ENCODE results near the gene MYRIP.

DNA sequence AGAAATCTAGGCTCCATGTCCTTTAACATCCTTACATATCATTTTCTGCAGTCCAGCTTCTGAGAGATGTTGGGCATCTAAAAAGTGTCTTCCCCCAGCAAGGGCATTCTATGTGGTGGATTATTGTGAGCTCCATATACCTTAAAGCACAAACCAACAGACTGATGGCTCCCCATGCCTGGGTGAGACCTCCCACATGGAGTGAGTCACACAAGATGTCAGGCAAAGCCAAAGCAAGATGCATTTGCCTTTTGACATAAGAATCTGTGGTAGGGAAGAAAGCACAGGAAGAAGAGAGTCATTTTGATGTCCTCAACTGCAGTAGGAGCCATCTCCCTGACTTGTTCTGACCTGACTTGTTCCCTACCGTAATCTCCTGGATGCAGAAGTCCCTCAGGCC, 261.4 kb downstream of the MYRIP start:
- TF ChIP-seq, protein P1, sequence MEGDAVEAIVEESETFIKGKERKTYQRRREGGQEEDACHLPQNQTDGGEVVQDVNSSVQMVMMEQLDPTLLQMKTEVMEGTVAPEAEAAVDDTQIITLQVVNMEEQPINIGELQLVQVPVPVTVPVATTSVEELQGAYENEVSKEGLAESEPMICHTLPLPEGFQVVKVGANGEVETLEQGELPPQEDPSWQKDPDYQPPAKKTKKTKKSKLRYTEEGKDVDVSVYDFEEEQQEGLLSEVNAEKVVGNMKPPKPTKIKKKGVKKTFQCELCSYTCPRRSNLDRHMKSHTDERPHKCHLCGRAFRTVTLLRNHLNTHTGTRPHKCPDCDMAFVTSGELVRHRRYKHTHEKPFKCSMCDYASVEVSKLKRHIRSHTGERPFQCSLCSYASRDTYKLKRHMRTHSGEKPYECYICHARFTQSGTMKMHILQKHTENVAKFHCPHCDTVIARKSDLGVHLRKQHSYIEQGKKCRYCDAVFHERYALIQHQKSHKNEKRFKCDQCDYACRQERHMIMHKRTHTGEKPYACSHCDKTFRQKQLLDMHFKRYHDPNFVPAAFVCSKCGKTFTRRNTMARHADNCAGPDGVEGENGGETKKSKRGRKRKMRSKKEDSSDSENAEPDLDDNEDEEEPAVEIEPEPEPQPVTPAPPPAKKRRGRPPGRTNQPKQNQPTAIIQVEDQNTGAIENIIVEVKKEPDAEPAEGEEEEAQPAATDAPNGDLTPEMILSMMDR (conservative IDR thresholded peaks at IDR 0.05; ENCODE audit: low read depth in 2 of 2) = no peak
- TF ChIP-seq EZH2 (IDR thresholded peaks at IDR 0.05; ENCODE audit: low read depth, unreplicated experiment) (no peak), POLR2AphosphoS5 (IDR thresholded peaks at IDR 0.05; ENCODE audit: low read depth) (no peak), EZH2phosphoT487 (IDR thresholded peaks at IDR 0.05; ENCODE audit: unreplicated experiment) (no peak), CREB1 (CRISPR knock-in tag; IDR thresholded peaks at IDR 0.05; ENCODE audit: low read depth) (no peak)
- TF ChIP-seq, protein P2, sequence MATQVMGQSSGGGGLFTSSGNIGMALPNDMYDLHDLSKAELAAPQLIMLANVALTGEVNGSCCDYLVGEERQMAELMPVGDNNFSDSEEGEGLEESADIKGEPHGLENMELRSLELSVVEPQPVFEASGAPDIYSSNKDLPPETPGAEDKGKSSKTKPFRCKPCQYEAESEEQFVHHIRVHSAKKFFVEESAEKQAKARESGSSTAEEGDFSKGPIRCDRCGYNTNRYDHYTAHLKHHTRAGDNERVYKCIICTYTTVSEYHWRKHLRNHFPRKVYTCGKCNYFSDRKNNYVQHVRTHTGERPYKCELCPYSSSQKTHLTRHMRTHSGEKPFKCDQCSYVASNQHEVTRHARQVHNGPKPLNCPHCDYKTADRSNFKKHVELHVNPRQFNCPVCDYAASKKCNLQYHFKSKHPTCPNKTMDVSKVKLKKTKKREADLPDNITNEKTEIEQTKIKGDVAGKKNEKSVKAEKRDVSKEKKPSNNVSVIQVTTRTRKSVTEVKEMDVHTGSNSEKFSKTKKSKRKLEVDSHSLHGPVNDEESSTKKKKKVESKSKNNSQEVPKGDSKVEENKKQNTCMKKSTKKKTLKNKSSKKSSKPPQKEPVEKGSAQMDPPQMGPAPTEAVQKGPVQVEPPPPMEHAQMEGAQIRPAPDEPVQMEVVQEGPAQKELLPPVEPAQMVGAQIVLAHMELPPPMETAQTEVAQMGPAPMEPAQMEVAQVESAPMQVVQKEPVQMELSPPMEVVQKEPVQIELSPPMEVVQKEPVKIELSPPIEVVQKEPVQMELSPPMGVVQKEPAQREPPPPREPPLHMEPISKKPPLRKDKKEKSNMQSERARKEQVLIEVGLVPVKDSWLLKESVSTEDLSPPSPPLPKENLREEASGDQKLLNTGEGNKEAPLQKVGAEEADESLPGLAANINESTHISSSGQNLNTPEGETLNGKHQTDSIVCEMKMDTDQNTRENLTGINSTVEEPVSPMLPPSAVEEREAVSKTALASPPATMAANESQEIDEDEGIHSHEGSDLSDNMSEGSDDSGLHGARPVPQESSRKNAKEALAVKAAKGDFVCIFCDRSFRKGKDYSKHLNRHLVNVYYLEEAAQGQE (IDR thresholded peaks at IDR 0.05; ENCODE audit: unreplicated experiment) = no peak
